ENCODE measurements around the gene RFX3.

RFX3 gene

GRCh38 chr9:3288686-3289085 is 237.1 kb downstream of the RFX3 start:
- no peak for TF ChIP-seq CTCF (IDR thresholded peaks at IDR 0.05; ENCODE audit: low read depth, low read length)
- no peak overlapping the region for H3K4me3 ChIP-seq (ENCODE audit: low read depth, low read length)
- H3K27ac ChIP-seq = no peak overlapping the region
- H3K27me3 ChIP-seq (ENCODE audit: insufficient read depth, low read depth, severe bottlenecking) = no peaks in the 10 kb centered on the region
- H3K36me3 ChIP-seq = no peaks in the 10 kb centered on the region
- no peaks in the 10 kb centered on the region for H3K9me3 ChIP-seq (ENCODE audit: severe bottlenecking)
- DNase-seq = no peak

GRCh38 chr9:3285365-3286161 is 240.2 kb downstream of the RFX3 start:
- DNase-seq = no peak
- Histone ChIP-seq H3K9me3 (ENCODE audit: severe bottlenecking) (no peaks in the 10 kb centered on the region), H3K4me3 (ENCODE audit: low read depth, low read length) (no peak overlapping the region), H3K27me3 (ENCODE audit: insufficient read depth, low read depth, severe bottlenecking) (no peaks in the 10 kb centered on the region), H3K36me3 (no peaks in the 10 kb centered on the region), H3K27ac (no peak overlapping the region)
- no peak for TF ChIP-seq CTCF (IDR thresholded peaks at IDR 0.05; ENCODE audit: low read depth, low read length)

GRCh38 chr9:3282365-3282764 is 243.4 kb downstream of the RFX3 start:
- H3K36me3 ChIP-seq = no peaks in the 10 kb centered on the region

GRCh38 chr9:3281399-3281798 is 244.4 kb downstream of the RFX3 start:
- no peak for TF ChIP-seq CTCF (IDR thresholded peaks at IDR 0.05; ENCODE audit: low read depth, low read length)
- DNase-seq = no peak
- Histone ChIP-seq H3K27me3 (ENCODE audit: insufficient read depth, low read depth, severe bottlenecking) (no peaks in the 10 kb centered on the region), H3K27ac (no peak overlapping the region), H3K36me3 (no peaks in the 10 kb centered on the region), H3K9me3 (ENCODE audit: severe bottlenecking) (no peaks in the 10 kb centered on the region), H3K4me3 (ENCODE audit: low read depth, low read length) (no peak overlapping the region)

More at GRCh38 chr9:3282365-3282764, 243.4 kb downstream of the RFX3 start:
- DNase-seq = no peak
- no peak for TF ChIP-seq CTCF (IDR thresholded peaks at IDR 0.05; ENCODE audit: low read depth, low read length)
- H3K27me3 ChIP-seq (ENCODE audit: insufficient read depth, low read depth, severe bottlenecking) = no peaks in the 10 kb centered on the region
- H3K9me3 ChIP-seq (ENCODE audit: severe bottlenecking) = no peaks in the 10 kb centered on the region
- H3K4me3 ChIP-seq (ENCODE audit: low read depth, low read length) = no peak overlapping the region
- H3K27ac ChIP-seq = no peak overlapping the region

GRCh38 chr9:3277200-3277599 is 248.6 kb downstream of the RFX3 start:
- Histone ChIP-seq H3K4me3 (ENCODE audit: low read depth, low read length) (no peak overlapping the region), H3K27ac (no peak overlapping the region)
- DNase-seq = no peak

More at GRCh38 chr9:3277200-3277599, 248.6 kb downstream of the RFX3 start:
- Histone ChIP-seq H3K36me3 (no peaks in the 10 kb centered on the region), H3K9me3 (ENCODE audit: severe bottlenecking) (no peaks in the 10 kb centered on the region), H3K27me3 (ENCODE audit: insufficient read depth, low read depth, severe bottlenecking) (no peaks in the 10 kb centered on the region)
- no peak for TF ChIP-seq CTCF (IDR thresholded peaks at IDR 0.05; ENCODE audit: low read depth, low read length)

Measured in WERI-Rb-1 (cell line).